ENCODE measurements around the gene GRIA3.

Gene GRIA3

GRCh38 chrX:123291623-123292022, 107.5 kb downstream of the GRIA3 start:
- no peaks in the 10 kb centered on the region for H4K20me1 ChIP-seq (ENCODE audit: insufficient read depth, low read length)
- ATAC-seq (ENCODE audit: insufficient read depth, low read depth) = no peak
- no peak overlapping the region for H2AFZ ChIP-seq (ENCODE audit: low read depth, low read length)
- H3K36me3 ChIP-seq (ENCODE audit: insufficient read depth, low read length) = no peaks in the 10 kb centered on the region
- H3K4me1 ChIP-seq (ENCODE audit: insufficient read depth, low read length) = no peaks in the 10 kb centered on the region
- no peak for TF ChIP-seq EZH2 (IDR thresholded peaks at IDR 0.05; ENCODE audit: borderline replicate concordance, low read depth, low read length, severe bottlenecking)
- TF ChIP-seq, protein P1, sequence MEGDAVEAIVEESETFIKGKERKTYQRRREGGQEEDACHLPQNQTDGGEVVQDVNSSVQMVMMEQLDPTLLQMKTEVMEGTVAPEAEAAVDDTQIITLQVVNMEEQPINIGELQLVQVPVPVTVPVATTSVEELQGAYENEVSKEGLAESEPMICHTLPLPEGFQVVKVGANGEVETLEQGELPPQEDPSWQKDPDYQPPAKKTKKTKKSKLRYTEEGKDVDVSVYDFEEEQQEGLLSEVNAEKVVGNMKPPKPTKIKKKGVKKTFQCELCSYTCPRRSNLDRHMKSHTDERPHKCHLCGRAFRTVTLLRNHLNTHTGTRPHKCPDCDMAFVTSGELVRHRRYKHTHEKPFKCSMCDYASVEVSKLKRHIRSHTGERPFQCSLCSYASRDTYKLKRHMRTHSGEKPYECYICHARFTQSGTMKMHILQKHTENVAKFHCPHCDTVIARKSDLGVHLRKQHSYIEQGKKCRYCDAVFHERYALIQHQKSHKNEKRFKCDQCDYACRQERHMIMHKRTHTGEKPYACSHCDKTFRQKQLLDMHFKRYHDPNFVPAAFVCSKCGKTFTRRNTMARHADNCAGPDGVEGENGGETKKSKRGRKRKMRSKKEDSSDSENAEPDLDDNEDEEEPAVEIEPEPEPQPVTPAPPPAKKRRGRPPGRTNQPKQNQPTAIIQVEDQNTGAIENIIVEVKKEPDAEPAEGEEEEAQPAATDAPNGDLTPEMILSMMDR (IDR thresholded peaks at IDR 0.05; ENCODE audit: borderline replicate concordance, extremely low read depth, low read length, poor library complexity, severe bottlenecking) = no peak
- no peak for DNase-seq
- H3K27ac ChIP-seq (ENCODE audit: low read length) = no peak overlapping the region
- H3K79me2 ChIP-seq (ENCODE audit: insufficient read depth, low read length) = no peaks in the 10 kb centered on the region
- H3K27me3 ChIP-seq (ENCODE audit: insufficient read depth, low read length, poor library complexity) = no peaks in the 10 kb centered on the region
- H3K9me3 ChIP-seq (ENCODE audit: insufficient read depth, low read length, severe bottlenecking) = no peaks in the 10 kb centered on the region
- no peak overlapping the region for H3K4me3 ChIP-seq (ENCODE audit: low read depth in 1 of 2, low read length in 2 of 2)
- no peak overlapping the region for H3K4me2 ChIP-seq (ENCODE audit: insufficient read depth, low read length)
- H3K9ac ChIP-seq (ENCODE audit: low read depth, low read length) = no peak overlapping the region

DNA sequence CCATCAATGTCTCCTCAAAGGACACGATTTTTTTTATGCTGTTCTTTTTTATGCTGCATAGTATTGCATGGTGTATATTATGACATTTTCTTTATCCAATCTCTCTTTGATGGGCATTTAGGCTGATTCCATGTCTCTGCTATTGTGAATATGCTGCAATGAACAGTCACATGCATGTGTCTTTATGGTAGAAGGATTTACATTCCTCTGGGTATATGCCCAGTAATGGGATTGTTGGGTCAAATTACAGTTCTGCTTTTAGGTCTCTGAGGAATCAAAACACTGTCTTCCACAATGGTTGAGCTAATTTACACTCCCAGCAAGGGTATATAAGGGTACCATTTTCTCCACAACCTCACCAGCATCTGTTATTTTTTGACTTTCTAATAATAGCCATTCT, 113.9 kb downstream of the GRIA3 start:
- H4K20me1 ChIP-seq (ENCODE audit: insufficient read depth, low read length) = no peaks in the 10 kb centered on the region
- TF ChIP-seq, protein P1 (IDR thresholded peaks at IDR 0.05; ENCODE audit: borderline replicate concordance, extremely low read depth, low read length, poor library complexity, severe bottlenecking) = no peak
- H3K4me1 ChIP-seq (ENCODE audit: insufficient read depth, low read length) = no peaks in the 10 kb centered on the region
- H3K4me3 ChIP-seq (ENCODE audit: low read depth in 1 of 2, low read length in 2 of 2) = no peak overlapping the region
- H3K4me2 ChIP-seq (ENCODE audit: insufficient read depth, low read length) = no peak overlapping the region
- H3K27ac ChIP-seq (ENCODE audit: low read length) = no peak overlapping the region
- H3K9ac ChIP-seq (ENCODE audit: low read depth, low read length) = no peak overlapping the region
- no peaks in the 10 kb centered on the region for H3K27me3 ChIP-seq (ENCODE audit: insufficient read depth, low read length, poor library complexity)
- no peak for DNase-seq
- no peak for ATAC-seq (ENCODE audit: insufficient read depth, low read depth)
- no peaks in the 10 kb centered on the region for H3K36me3 ChIP-seq (ENCODE audit: insufficient read depth, low read length)
- H3K79me2 ChIP-seq (ENCODE audit: insufficient read depth, low read length) = no peaks in the 10 kb centered on the region
- no peak overlapping the region for H2AFZ ChIP-seq (ENCODE audit: low read depth, low read length)
- H3K9me3 ChIP-seq (ENCODE audit: insufficient read depth, low read length, severe bottlenecking) = no peaks in the 10 kb centered on the region

DNA sequence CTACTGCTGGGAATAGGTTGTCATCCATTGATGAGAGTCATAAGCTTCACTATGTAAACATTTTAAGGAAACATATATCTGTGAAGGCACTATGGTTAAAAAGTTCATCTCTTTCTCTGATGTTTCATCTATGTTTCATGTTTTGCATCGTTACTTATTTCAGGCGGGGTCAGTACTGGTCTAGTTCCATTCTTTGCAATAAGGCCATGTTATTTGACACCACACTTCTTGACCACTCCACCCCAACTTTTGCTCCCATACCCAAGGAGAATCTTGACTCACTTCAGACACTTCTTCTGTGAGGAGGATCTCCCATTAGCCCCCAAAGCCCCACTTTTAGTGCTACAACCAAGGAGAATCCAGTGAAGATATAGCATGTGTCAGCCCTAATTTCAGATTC, 119.4 kb downstream of the GRIA3 start:
- Histone ChIP-seq H3K4me3 (ENCODE audit: low read depth in 1 of 2, low read length in 2 of 2) (no peak overlapping the region), H2AFZ (ENCODE audit: low read depth, low read length) (no peak overlapping the region), H3K9ac (ENCODE audit: low read depth, low read length) (no peak overlapping the region), H3K9me3 (ENCODE audit: insufficient read depth, low read length, severe bottlenecking) (no peaks in the 10 kb centered on the region), H3K4me2 (ENCODE audit: insufficient read depth, low read length) (no peak overlapping the region), H3K27me3 (ENCODE audit: insufficient read depth, low read length, poor library complexity) (no peaks in the 10 kb centered on the region), H3K36me3 (ENCODE audit: insufficient read depth, low read length) (no peaks in the 10 kb centered on the region), H3K27ac (ENCODE audit: low read length) (no peak overlapping the region), H3K79me2 (ENCODE audit: insufficient read depth, low read length) (no peaks in the 10 kb centered on the region), H4K20me1 (ENCODE audit: insufficient read depth, low read length) (no peaks in the 10 kb centered on the region), H3K4me1 (ENCODE audit: insufficient read depth, low read length) (no peaks in the 10 kb centered on the region)
- DNase-seq (no peak), ATAC-seq (ENCODE audit: insufficient read depth, low read depth) (no peak)
- TF ChIP-seq, protein P1 (IDR thresholded peaks at IDR 0.05; ENCODE audit: borderline replicate concordance, extremely low read depth, low read length, poor library complexity, severe bottlenecking) = no peak
- no peak for TF ChIP-seq EZH2 (IDR thresholded peaks at IDR 0.05; ENCODE audit: borderline replicate concordance, low read depth, low read length, severe bottlenecking)

DNA sequence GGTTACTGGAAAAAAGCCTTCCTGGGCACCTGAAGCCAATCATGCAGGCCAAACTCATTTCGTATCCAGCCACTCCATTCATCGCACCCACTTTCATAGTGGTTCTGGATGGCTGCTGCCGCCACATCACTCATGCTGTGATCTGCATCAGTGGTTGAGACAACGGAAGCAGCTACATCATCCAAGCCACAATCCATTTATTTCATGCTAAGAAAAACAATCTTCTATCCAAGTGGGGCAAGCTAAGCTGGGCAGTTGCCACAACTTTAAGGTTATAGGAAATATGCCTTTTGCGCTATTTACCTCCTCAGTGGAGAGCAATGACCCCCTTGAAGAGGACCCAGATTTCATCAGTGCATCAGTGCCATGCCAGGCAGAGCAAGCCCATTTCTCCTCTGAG, 124.6 kb downstream of the GRIA3 start:
- Histone ChIP-seq H3K4me2 (ENCODE audit: insufficient read depth, low read length) (no peak overlapping the region), H3K36me3 (ENCODE audit: insufficient read depth, low read length) (no peaks in the 10 kb centered on the region), H4K20me1 (ENCODE audit: insufficient read depth, low read length) (no peaks in the 10 kb centered on the region), H3K9ac (ENCODE audit: low read depth, low read length) (no peak overlapping the region), H3K27me3 (ENCODE audit: insufficient read depth, low read length, poor library complexity) (no peaks in the 10 kb centered on the region), H3K4me1 (ENCODE audit: insufficient read depth, low read length) (no peaks in the 10 kb centered on the region), H3K79me2 (ENCODE audit: insufficient read depth, low read length) (no peaks in the 10 kb centered on the region), H3K9me3 (ENCODE audit: insufficient read depth, low read length, severe bottlenecking) (no peaks in the 10 kb centered on the region), H3K27ac (ENCODE audit: low read length) (no peak overlapping the region), H2AFZ (ENCODE audit: low read depth, low read length) (no peak overlapping the region), H3K4me3 (ENCODE audit: low read depth in 1 of 2, low read length in 2 of 2) (no peak overlapping the region)
- DNase-seq (no peak), ATAC-seq (ENCODE audit: insufficient read depth, low read depth) (no peak)
- TF ChIP-seq, protein P1 (IDR thresholded peaks at IDR 0.05; ENCODE audit: borderline replicate concordance, extremely low read depth, low read length, poor library complexity, severe bottlenecking) = no peak
- TF ChIP-seq EZH2 (IDR thresholded peaks at IDR 0.05; ENCODE audit: borderline replicate concordance, low read depth, low read length, severe bottlenecking) = no peak

Data from DND-41 (cell line).